ENCODE measurements around the gene RBM33. TPM values are rescaled to one million over a fixed set of nuclear protein-coding genes. Genes with fewer than 3 reads are reported as not detected.

The RBM33 gene
- total and polyA plus RNA-seq, 2 of the 13 experiments (the other 11 are each of a cell fraction or from before 2014, with no cell fraction given) = 12.4 to 28.9 TPM

DNA sequence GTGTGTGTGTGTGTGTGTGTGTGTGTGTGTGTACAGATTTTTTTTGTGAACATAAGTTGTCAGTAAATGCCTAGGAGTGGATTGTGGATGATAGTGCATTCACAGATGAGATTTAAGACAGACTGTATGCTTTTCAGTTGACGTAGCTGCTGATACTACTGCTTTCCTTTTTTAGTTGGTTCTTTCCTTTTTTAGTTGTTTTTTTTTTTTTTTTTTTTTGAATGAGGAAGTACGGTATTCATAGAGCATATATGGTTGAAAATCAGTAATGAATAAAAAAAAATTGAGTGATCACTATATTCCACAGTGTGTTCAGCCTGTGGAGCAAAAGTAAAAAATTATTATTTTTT is 80.5 kb downstream of the RBM33 start:
- Histone ChIP-seq H3K4me2 (ENCODE audit: low read depth, low read length) (no peak overlapping the region), H3K27me3 (ENCODE audit: control insufficient read depth in 1 of 2, insufficient read depth in 2 of 2, low read length in 2 of 2) (no peaks in the 10 kb centered on the region), H3K79me2 (ENCODE audit: insufficient read depth, low read length) (peaks cover 47% of the 10 kb centered on the region), H2AFZ (ENCODE audit: low read length) (no peak overlapping the region), H3K36me3 (replicated peaks in 1 of 2; ENCODE audit: control insufficient read depth in 1 of 2, insufficient read depth in 2 of 2, low read length in 2 of 2) (peaks cover 5 to 73% of the 10 kb centered on the region in 2 experiments; a peak in 4 of 5 replicates), H3K4me3 (replicated peaks in 1 of 3; ENCODE audit: insufficient read depth in 1 of 3, low read depth in 2 of 3, low read length in 3 of 3) (no peak overlapping the region), H3K4me1 (ENCODE audit: insufficient read depth, low read length) (peaks cover 19% of the 10 kb centered on the region), H3K27ac (ENCODE audit: extremely low read length, insufficient read depth, low read length) (no peak overlapping the region), H3K9ac (ENCODE audit: insufficient read depth, low read depth, low read length) (no peak overlapping the region), H3K9me3 (ENCODE audit: low read length) (no peaks in the 10 kb centered on the region), H4K20me1 (ENCODE audit: insufficient read depth, low read length) (peaks cover 24% of the 10 kb centered on the region; the same call in 1 of the 2 replicates)
- CTCF ChIA-PET (ENCODE audit: low intra/inter-chr PET ratio, low total read pairs) = no interaction called here
- no TSS peak for BruUV-seq (replicated peaks)
- POLR2A ChIA-PET = no interaction called here
- in situ Hi-C loops (cut with HindIII; ENCODE audit: extremely low pct_ligation_motif_present, low pct_unique_long_range_greater_than_20kb) (no loop called here), intact Hi-C loops (cut with micrococcal nuclease; ENCODE audit: unreplicated experiment) (no loop called here)
- DNase-seq (ENCODE audit: low spot score) (no peak), FAIRE-seq (no peak), ATAC-seq (no peak)
- 97% methylated on average over 2 of the region's 2 CpGs for WGBS (ENCODE audit: low lambda C conversion rate)
- TF ChIP-seq LBX2 (CRISPR knock-in tag; IDR thresholded peaks at IDR 0.05; ENCODE audit: borderline replicate concordance) (no peak), ZNF138 (CRISPR knock-in tag; IDR thresholded peaks at IDR 0.05; ENCODE audit: low read depth) (no peak), SNRNP70 (IDR thresholded peaks at IDR 0.05; ENCODE audit: low read depth, low read length) (no peak), RBM22 (optimal IDR thresholded peaks at IDR 0.05; ENCODE audit: low read length) (no peak), ZNF740 (CRISPR knock-in tag; IDR thresholded peaks at IDR 0.05) (no peak), ELF3 (CRISPR knock-in tag; IDR thresholded peaks at IDR 0.05) (no peak), ZNF318 (CRISPR knock-in tag; IDR thresholded peaks at IDR 0.05) (no peak), HOXA9 (CRISPR knock-in tag; IDR thresholded peaks at IDR 0.05; ENCODE audit: borderline replicate concordance) (no peak), EP300 (IDR thresholded peaks at IDR 0.05; ENCODE audit: low read depth in 2 of 2, low read length in 2 of 2) (no peak), EP300 (CRISPR knock-in tag; IDR thresholded peaks at IDR 0.05; ENCODE audit: borderline replicate concordance) (no peak)
- TF ChIP-seq, protein P1, sequence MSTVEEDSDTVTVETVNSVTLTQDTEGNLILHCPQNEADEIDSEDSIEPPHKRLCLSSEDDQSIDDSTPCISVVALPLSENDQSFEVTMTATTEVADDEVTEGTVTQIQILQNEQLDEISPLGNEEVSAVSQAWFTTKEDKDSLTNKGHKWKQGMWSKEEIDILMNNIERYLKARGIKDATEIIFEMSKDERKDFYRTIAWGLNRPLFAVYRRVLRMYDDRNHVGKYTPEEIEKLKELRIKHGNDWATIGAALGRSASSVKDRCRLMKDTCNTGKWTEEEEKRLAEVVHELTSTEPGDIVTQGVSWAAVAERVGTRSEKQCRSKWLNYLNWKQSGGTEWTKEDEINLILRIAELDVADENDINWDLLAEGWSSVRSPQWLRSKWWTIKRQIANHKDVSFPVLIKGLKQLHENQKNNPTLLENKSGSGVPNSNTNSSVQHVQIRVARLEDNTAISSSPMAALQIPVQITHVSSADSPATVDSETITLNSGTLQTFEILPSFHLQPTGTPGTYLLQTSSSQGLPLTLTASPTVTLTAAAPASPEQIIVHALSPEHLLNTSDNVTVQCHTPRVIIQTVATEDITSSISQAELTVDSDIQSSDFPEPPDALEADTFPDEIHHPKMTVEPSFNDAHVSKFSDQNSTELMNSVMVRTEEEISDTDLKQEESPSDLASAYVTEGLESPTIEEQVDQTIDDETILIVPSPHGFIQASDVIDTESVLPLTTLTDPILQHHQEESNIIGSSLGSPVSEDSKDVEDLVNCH (CRISPR knock-in tag; IDR thresholded peaks at IDR 0.05) = no peak
- TF ChIP-seq, protein P2, sequence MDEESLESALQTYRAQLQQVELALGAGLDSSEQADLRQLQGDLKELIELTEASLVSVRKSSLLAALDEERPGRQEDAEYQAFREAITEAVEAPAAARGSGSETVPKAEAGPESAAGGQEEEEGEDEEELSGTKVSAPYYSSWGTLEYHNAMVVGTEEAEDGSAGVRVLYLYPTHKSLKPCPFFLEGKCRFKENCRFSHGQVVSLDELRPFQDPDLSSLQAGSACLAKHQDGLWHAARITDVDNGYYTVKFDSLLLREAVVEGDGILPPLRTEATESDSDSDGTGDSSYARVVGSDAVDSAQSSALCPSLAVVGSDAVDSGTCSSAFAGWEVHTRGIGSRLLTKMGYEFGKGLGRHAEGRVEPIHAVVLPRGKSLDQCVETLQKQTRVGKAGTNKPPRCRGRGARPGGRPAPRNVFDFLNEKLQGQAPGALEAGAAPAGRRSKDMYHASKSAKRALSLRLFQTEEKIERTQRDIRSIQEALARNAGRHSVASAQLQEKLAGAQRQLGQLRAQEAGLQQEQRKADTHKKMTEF (CRISPR knock-in tag; IDR thresholded peaks at IDR 0.05) = no peak
